A172 (cell line): Measurements from ENCODE around the gene TKTL2. TPM values are rescaled to one million over a fixed set of nuclear protein-coding genes. Genes with fewer than 3 reads are reported as not detected.
"Not testable (repeated sequence)": the region's sequence is repeated elsewhere in the genome, so short reads cannot be mapped to it uniquely, and the experiment has no call there.

ENCODE experiments used
- DNase-seq: peaks from one replicate; pipeline ENCODE4 v3.0.0-alpha.2; 2015; ENCODE audit warnings: low spot score
- total RNA-seq: library from RNA; depleted of rRNA; stranded (reverse); fragments of >200 nt; shearing (Covaris generic); gene quantifications from 2 replicates; pipeline ENCODE4 v1.2.3, GENCODE V29; 2014; rRNA removed

TKTL2 gene
- total RNA-seq, 1 experiment from 2014 or later = 0.21 TPM

GRCh38 chr4:163447023-163447422 lies 26.5 kb downstream of the TKTL2 start:
- not testable (repeated sequence) for DNase-seq

- DNase-seq = no peak
These were observed 33.5 kb downstream of the TKTL2 start for GRCh38 chr4:163440040-163440439.

Other genes with a start within 250 kb of the TKTL2 start
- gene NPY1R, start 141.2 kb downstream of the TKTL2 start, total RNA-seq = 1.4 and 1.6 TPM in 2 replicates
- gene NPY5R, start 129.9 kb downstream of the TKTL2 start, total RNA-seq = not detected in 2 replicates
- 54.5 and 72.0 TPM in 2 replicates for gene TMA16, start 20.9 kb upstream of the TKTL2 start, total RNA-seq